HepG2 (cell line): ENCODE results near the gene HSF4. TPM values are rescaled to one million over a fixed set of nuclear protein-coding genes. Genes with fewer than 3 reads are reported as not detected.

Experiments
- ATAC-seq: fragments of 200-7000 bp; cut with Tn5 transposase; 3 replicates; pipeline ENCODE4 v1.9.1; 2020; ENCODE audit warnings: mild to moderate bottlenecking, moderate library complexity
- BruUV-seq: library from RNA; stranded (reverse); fragments of 400-500 nt; replicated peaks from 2 replicates; lab custom pipeline; 2021; lab: Mats Ljungman, UMichigan
- CTCF ChIA-PET: fragments of 300-600 bp; formaldehyde crosslinking; extraction: SDS; loops from one replicate; lab custom pipeline; 2021; ENCODE audit warnings: low total read pairs, inconsistent platforms, low intra/inter-chr PET ratio; lab: Yijun Ruan, JAX
- POLR2A ChIA-PET: fragments of 350-600 bp; sonication (Branson Sonifier 250); formaldehyde crosslinking; loops from one replicate; lab custom pipeline; 2020; ENCODE audit warnings: antibody characterized with exemption, inconsistent platforms; lab: Yijun Ruan, JAX
- DNase-seq: peaks from one replicate; pipeline ENCODE4 v3.0.0-alpha.2; 2015; ENCODE audit warnings: low spot score
- FAIRE-seq: peaks from 3 replicates; lab custom pipeline; 2011; peaks lifted over from hg19 to GRCh38; lab: Jason Lieb, UNC
- H2AFZ ChIP-seq: one replicate; pipeline ENCODE4 v1.6.1; 2011; ENCODE audit warnings: low read length, inconsistent platforms
- H3K27ac ChIP-seq: fragments of 300-600 bp; 3 replicates; pipeline ENCODE4 v1.8.0; 2011; ENCODE audit warnings: mixed run types, mild to moderate bottlenecking, mixed read lengths, low read length, inconsistent platforms; ENCODE audit not compliant: insufficient read depth; ENCODE audit errors: extremely low read length
- H3K27me3 ChIP-seq, 2 experiments: fragments of 200-600 bp in 1 of 2; 2 replicates in 1 of 2; 3 replicates in 1 of 2; pipeline versions ENCODE4 v1.6.0 to v1.8.0; 2011; ENCODE audit warnings: low read length in 2 of 2, mild to moderate bottlenecking in 2 of 2, moderate library complexity in 2 of 2, inconsistent platforms in 1 of 2; ENCODE audit not compliant: insufficient read depth in 2 of 2, control insufficient read depth in 1 of 2
- H3K36me3 ChIP-seq, 2 experiments: fragments of 200-600 bp in 1 of 2; replicated peaks in 1 of 2; 2 replicates in 1 of 2; 3 replicates in 1 of 2; pipeline versions ENCODE4 v1.5.1 to v1.8.0; 2011; ENCODE audit warnings: low read length in 2 of 2, inconsistent platforms in 1 of 2; ENCODE audit not compliant: insufficient read depth in 2 of 2, control insufficient read depth in 1 of 2
- H3K4me1 ChIP-seq: 2 replicates; pipeline ENCODE4 v1.5.1; 2012; ENCODE audit warnings: low read length, inconsistent platforms; ENCODE audit not compliant: insufficient read depth
- H3K4me2 ChIP-seq: 2 replicates; pipeline ENCODE4 v1.6.0; 2011; ENCODE audit warnings: low read depth, low read length, inconsistent platforms
- H3K4me3 ChIP-seq, 3 experiments: fragments of 200-600 bp in 1 of 3; sonication (generic), shearing (Covaris generic) in 1 of 3; replicated peaks in 1 of 3; 2 replicates each; pipeline ENCODE4 v1.5.1; 2011 to 2016; ENCODE audit warnings: low read length in 3 of 3, inconsistent platforms in 2 of 3, low read depth in 2 of 3, mild to moderate bottlenecking in 2 of 3, control low read depth in 1 of 3, mixed read lengths in 1 of 3; ENCODE audit not compliant: insufficient read depth in 1 of 3
- H3K79me2 ChIP-seq: one replicate; pipeline ENCODE4 v1.6.1; 2011; ENCODE audit warnings: low read length, inconsistent platforms; ENCODE audit not compliant: insufficient read depth
- H3K9ac ChIP-seq: 2 replicates; pipeline ENCODE4 v1.6.0; 2011; ENCODE audit warnings: mild to moderate bottlenecking, low read depth, low read length, inconsistent platforms; ENCODE audit not compliant: insufficient read depth
- H3K9me3 ChIP-seq: 2 replicates; pipeline ENCODE4 v1.5.1; 2012; ENCODE audit warnings: mild to moderate bottlenecking, low read length
- H4K20me1 ChIP-seq: 2 replicates; pipeline ENCODE4 v1.6.0; 2011; ENCODE audit warnings: inconsistent platforms, mild to moderate bottlenecking, low read length, moderate library complexity; ENCODE audit not compliant: insufficient read depth
- ARNTL ChIP-seq: sonication (generic); formaldehyde crosslinking; IDR thresholded peaks from 2 replicates; pipeline ENCODE4 v1.4.0; 2020; ENCODE audit warnings: mild to moderate bottlenecking, missing genetic modification reagents
- CREB1 ChIP-seq, 2 experiments: fragments of 450-650 bp in 1 of 2; IDR thresholded peaks; 2 replicates each; pipeline ENCODE4 v1.6.1; 2016 to 2017; ENCODE audit warnings: control low read depth in 1 of 2, mild to moderate bottlenecking in 1 of 2, missing compliant biosample characterization in 1 of 2, missing genetic modification characterization in 1 of 2
- DNMT3B ChIP-seq: conservative IDR thresholded peaks from 2 replicates; pipeline ENCODE4 v1.6.1; 2016; ENCODE audit warnings: missing biosample characterization, control low read depth
- HNF1B ChIP-seq: sonication (generic); formaldehyde crosslinking; IDR thresholded peaks from 2 replicates; pipeline ENCODE4 v1.5.1; 2020; ENCODE audit warnings: mild to moderate bottlenecking, moderate library complexity, missing genetic modification reagents
- MEIS1 ChIP-seq: sonication (generic); formaldehyde crosslinking; IDR thresholded peaks from 2 replicates; pipeline ENCODE4 v1.9.0; 2021; ENCODE audit warnings: mild to moderate bottlenecking, missing genetic modification reagents, moderate library complexity, borderline replicate concordance
- PHF8 ChIP-seq: sonication (generic); formaldehyde crosslinking; IDR thresholded peaks from 2 replicates; pipeline ENCODE4 v1.5.0; 2020; ENCODE audit warnings: missing genetic modification reagents
- RBFOX2 ChIP-seq: fragments of 200-400 bp; formaldehyde crosslinking; IDR thresholded peaks from 2 replicates; pipeline ENCODE4 v1.6.1; 2017; ENCODE audit warnings: low read depth, mild to moderate bottlenecking, low read length
- SSRP1 ChIP-seq: IDR thresholded peaks from 2 replicates; pipeline ENCODE4 v1.6.1; 2016; ENCODE audit warnings: control low read depth
- TBP ChIP-seq: sonication (generic); formaldehyde crosslinking; IDR thresholded peaks from 2 replicates; pipeline ENCODE4 v1.5.0; 2020; ENCODE audit warnings: missing genetic modification reagents
- ZNF296 ChIP-seq: sonication (generic); formaldehyde crosslinking; conservative IDR thresholded peaks from 2 replicates; pipeline ENCODE4 v1.5.0; 2020; ENCODE audit warnings: mild to moderate bottlenecking, missing genetic modification reagents
- ZNF609 ChIP-seq: sonication (generic); formaldehyde crosslinking; IDR thresholded peaks from 2 replicates; pipeline ENCODE4 v1.4.0; 2020; ENCODE audit warnings: mild to moderate bottlenecking, missing genetic modification reagents, borderline replicate concordance
- ZNF672 ChIP-seq: sonication (generic); formaldehyde crosslinking; IDR thresholded peaks from 2 replicates; pipeline ENCODE4 v1.8.1; 2022; ENCODE audit warnings: missing genetic modification reagents
- ZNF710 ChIP-seq: sonication (generic); formaldehyde crosslinking; IDR thresholded peaks from 2 replicates; pipeline ENCODE4 v1.5.0; 2020; ENCODE audit warnings: mild to moderate bottlenecking, missing genetic modification reagents, borderline replicate concordance
- WGBS: methylation state at CpG from one replicate; pipeline ENCODE4 v1.1.6; 2017; ENCODE audit warnings: low lambda C conversion rate; 5-methylcytosine and 5-hydroxymethylcytosine counted together
- in situ Hi-C: cut with HindIII; loops from 2 replicates; pipeline ENCODE4 v1.10.0; 2017; ENCODE audit warnings: low pct_unique_long_range_greater_than_20kb; ENCODE audit not compliant: extremely low pct_ligation_motif_present
- intact Hi-C: fragments of 100-400 bp; cut with micrococcal nuclease; formaldehyde crosslinking; loops from one replicate; pipeline ENCODE4 v1.10.0; 2022; ENCODE audit not compliant: unreplicated experiment
- polyA plus RNA-seq, 8 experiments: library from polyadenylated mRNA; depleted of rRNA in 3 of 8; stranded (reverse) in 7 of 8; unstranded in 1 of 8; fragments of >200 nt; fragmentation: Illumina TruSeq in 4 of 8; extraction: Trizol in 4 of 8; gene quantifications; 2 replicates each; pipeline versions ENCODE4 v1.2.1 to v1.2.3, GENCODE V29; 2011 to 2016; ENCODE audit warnings: low read depth in 4 of 8, missing spikeins in 1 of 8, mixed read lengths in 1 of 8; ENCODE audit not compliant: insufficient read depth in 1 of 8
- total RNA-seq, 5 experiments: library from RNA; depleted of rRNA; stranded (reverse); fragments of >200 nt; fragmentation: Illumina TruSeq; extraction: Trizol; gene quantifications; 2 replicates each; pipeline ENCODE4 v1.2.3, GENCODE V29; 2016; ENCODE audit warnings: low read depth in 1 of 5

Gene HSF4
- total and polyA plus RNA-seq, 2 of the 13 experiments (the other 11 are each of a cell fraction or from before 2014, with no cell fraction given): 3.5 to 16.9 TPM

DNA sequence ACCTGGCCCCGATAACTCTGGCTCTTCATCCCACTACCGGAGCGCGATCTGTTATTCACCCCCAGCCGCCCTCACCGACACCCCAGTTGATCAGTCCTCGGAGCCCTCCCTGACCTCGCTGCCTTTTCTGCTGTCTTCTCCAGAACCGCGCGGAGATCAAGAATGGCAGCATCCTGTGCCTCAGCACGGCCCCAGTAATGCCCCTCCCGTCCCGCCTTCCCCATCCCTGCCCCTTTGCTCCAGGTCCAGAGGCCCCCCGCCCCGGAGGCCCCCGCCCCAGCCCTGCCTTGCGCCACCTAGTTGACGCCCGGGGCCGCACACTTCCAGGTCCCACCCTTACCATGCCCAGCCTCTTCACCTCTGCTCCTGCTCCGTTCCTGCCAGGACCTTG is 35.3 kb downstream of the HSF4 start (continued):
- no peak for TF ChIP-seq HNF1B (CRISPR knock-in tag)
- no peak for TF ChIP-seq MEIS1 (CRISPR knock-in tag)
- TF ChIP-seq PHF8 (CRISPR knock-in tag): no peak

DNA sequence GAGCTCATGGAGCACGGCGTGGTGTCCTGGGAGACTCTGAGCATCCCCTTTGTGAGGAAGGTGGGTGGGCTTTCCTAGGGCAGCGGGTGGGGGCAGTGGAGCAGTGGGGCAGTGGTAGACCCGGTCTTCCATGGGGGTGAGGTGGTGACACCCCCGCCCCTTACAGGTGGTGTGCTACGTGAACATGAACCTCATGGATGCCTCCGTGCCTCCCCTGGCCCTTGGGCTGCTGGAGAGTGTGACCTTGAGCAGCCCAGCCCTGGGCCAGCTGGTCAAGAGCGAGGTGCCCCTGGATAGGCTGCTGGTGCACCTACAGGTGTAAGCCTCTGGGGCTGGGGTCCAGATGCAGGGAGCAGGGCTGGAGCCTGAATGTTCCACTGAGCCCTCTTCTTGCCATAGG is 35.9 kb downstream of the HSF4 start:
- no peak for FAIRE-seq
- H3K4me3 ChIP-seq: no peak overlapping the region
- intact Hi-C loops: no loop called here
- no peak overlapping the region for H3K4me2 ChIP-seq
- ChIA-PET CTCF (no interaction called here), POLR2A (interaction anchor here (0.9 kb wide), 1 partner anchor 8 kb away, joined by 3 read pairs; the partner anchor contains the start of gene E2F4)
- no peak for ATAC-seq
- no TSS peak for BruUV-seq
- no peak overlapping the region for H2AFZ ChIP-seq
- peaks cover 5% of the 10 kb centered on the region for H3K4me1 ChIP-seq
- no peaks in the 10 kb centered on the region for H3K9me3 ChIP-seq
- in situ Hi-C loops: no loop called here
- no peak overlapping the region for H3K27ac ChIP-seq
- WGBS: 97% methylated on average over 5 of the region's 8 CpGs
- no peaks in the 10 kb centered on the region for H4K20me1 ChIP-seq
- H3K36me3 ChIP-seq: peaks cover 46 to 63% of the 10 kb centered on the region in 2 experiments
- H3K79me2 ChIP-seq: no peaks in the 10 kb centered on the region
- no peaks in the 10 kb centered on the region for H3K27me3 ChIP-seq
- DNase-seq: no peak
- no peak overlapping the region for H3K9ac ChIP-seq
- no peak for TF ChIP-seq TBP (CRISPR knock-in tag)
- TF ChIP-seq ZNF710 (CRISPR knock-in tag): no peak
- no peak for TF ChIP-seq CREB1 (IDR thresholded peaks at IDR 0.05)
- TF ChIP-seq CREB1 (CRISPR knock-in tag; IDR thresholded peaks at IDR 0.05): no peak
- no peak for TF ChIP-seq ZNF296 (CRISPR knock-in tag)
- TF ChIP-seq RBFOX2: 0 out of 2 replicates have a peak, but pooled peaks have one; percentile 34
- no peak for TF ChIP-seq ARNTL (CRISPR knock-in tag)
- TF ChIP-seq SSRP1 (CRISPR knock-in tag): no peak
- TF ChIP-seq ZNF609: no peak
- no peak for TF ChIP-seq DNMT3B
- TF ChIP-seq ZNF672 (CRISPR knock-in tag): no peak
- TF ChIP-seq HNF1B (CRISPR knock-in tag): no peak
